ENCODE measurements around the gene XRN2. TPM values are rescaled to one million over a fixed set of nuclear protein-coding genes. Genes with fewer than 3 reads are reported as not detected.
"Not testable (repeated sequence)": the region's sequence is repeated elsewhere in the genome, so short reads cannot be mapped to it uniquely, and the experiment has no call there.

XRN2 gene
- total and polyA plus RNA-seq, 4 donors: 12.6 to 62.2 (median 53.6) TPM

- ATAC-seq (ENCODE audit: insufficient read depth, low FRiP score): no peak
- no peak overlapping the region for H3K9ac ChIP-seq (ENCODE audit: insufficient read depth in 1 of 2, low read length in 2 of 2)
- no peak overlapping the region for H3K27ac ChIP-seq (ENCODE audit: low read depth in 1 of 2, low read length in 1 of 2)
- peaks cover 0 to 17% (median 0%) of the 10 kb centered on the region in 5 donors for H3K4me1 ChIP-seq (ENCODE audit: control insufficient read depth in 5 of 5, insufficient read depth in 5 of 5, low read length in 5 of 5)
- no peaks in the 10 kb centered on the region for H3K36me3 ChIP-seq (ENCODE audit: control insufficient read depth in 4 of 4, insufficient read depth in 4 of 4, low read length in 4 of 4)
- no peak overlapping the region for H3K4me3 ChIP-seq
- H3K9me3 ChIP-seq (ENCODE audit: control insufficient read depth in 4 of 4, insufficient read depth in 3 of 4, low read length in 3 of 4): peaks cover 0 to 7% (median 0%) of the 10 kb centered on the region in 4 donors
- WGBS, 2 donors: 23 to 29% methylated on average over 10 of the region's 10 CpGs
- TF ChIP-seq CTCF (IDR thresholded peaks at IDR 0.05; ENCODE audit: control extremely low read depth, extremely low read depth): no peak
- H3K27me3 ChIP-seq (ENCODE audit: control insufficient read depth in 3 of 3, insufficient read depth in 3 of 3, low read length in 2 of 3): peaks cover 8 to 81% (median 80%) of the 10 kb centered on the region in 3 donors
- peak in 1 of 3 donors; percentile 46 for DNase-seq
Observed at GRCh38 chr20:21398109-21399004, 95.2 kb downstream of the XRN2 start.

- Histone ChIP-seq H3K27me3 (ENCODE audit: control insufficient read depth in 3 of 3, insufficient read depth in 3 of 3, low read length in 2 of 3) (peaks cover 7 to 79% (median 76%) of the 10 kb centered on the region in 3 donors), H3K36me3 (ENCODE audit: control insufficient read depth in 4 of 4, insufficient read depth in 4 of 4, low read length in 4 of 4) (no peaks in the 10 kb centered on the region), H3K9ac (ENCODE audit: insufficient read depth in 1 of 2, low read length in 2 of 2) (no peak overlapping the region), H3K9me3 (ENCODE audit: control insufficient read depth in 4 of 4, insufficient read depth in 3 of 4, low read length in 3 of 4) (peaks cover 0 to 7% (median 0%) of the 10 kb centered on the region in 4 donors), H3K4me3 (no peak overlapping the region), H3K4me1 (ENCODE audit: control insufficient read depth in 5 of 5, insufficient read depth in 5 of 5, low read length in 5 of 5) (peaks cover 0 to 17% (median 0%) of the 10 kb centered on the region in 5 donors), H3K27ac (ENCODE audit: low read depth in 1 of 2, low read length in 1 of 2) (no peak overlapping the region)
- DNase-seq (no peak), ATAC-seq (ENCODE audit: insufficient read depth, low FRiP score) (no peak)
- 25 to 26% methylated on average over 5 of the region's 5 CpGs for WGBS, 2 donors
- no peak for TF ChIP-seq CTCF (IDR thresholded peaks at IDR 0.05; ENCODE audit: control extremely low read depth, extremely low read depth)
Observed at GRCh38 chr20:21399005-21399475, 95.9 kb downstream of the XRN2 start.

GRCh38 chr20:21411725-21412124 is 108.6 kb downstream of the XRN2 start:
- Histone ChIP-seq H3K9ac (ENCODE audit: insufficient read depth in 1 of 2, low read length in 2 of 2) (no peak overlapping the region), H3K4me1 (ENCODE audit: control insufficient read depth in 5 of 5, insufficient read depth in 5 of 5, low read length in 5 of 5) (no peaks in the 10 kb centered on the region), H3K4me3 (no peak overlapping the region), H3K36me3 (ENCODE audit: control insufficient read depth in 4 of 4, insufficient read depth in 4 of 4, low read length in 4 of 4) (no peaks in the 10 kb centered on the region), H3K27me3 (ENCODE audit: control insufficient read depth in 3 of 3, insufficient read depth in 3 of 3, low read length in 2 of 3) (peaks cover 0 to 5% (median 4%) of the 10 kb centered on the region in 3 donors), H3K27ac (ENCODE audit: low read depth in 1 of 2, low read length in 1 of 2) (no peak overlapping the region), H3K9me3 (ENCODE audit: control insufficient read depth in 4 of 4, insufficient read depth in 3 of 4, low read length in 3 of 4) (peaks cover 0 to 8% (median 2%) of the 10 kb centered on the region in 4 donors)
- ATAC-seq (ENCODE audit: insufficient read depth, low FRiP score): no peak
- TF ChIP-seq CTCF (IDR thresholded peaks at IDR 0.05; ENCODE audit: control extremely low read depth, extremely low read depth): no peak
- DNase-seq: no peak

GRCh38 chr20:21413996-21414395 is 110.9 kb downstream of the XRN2 start:
- WGBS, 2 donors: 33 to 41% methylated on average over 3 of the region's 3 CpGs
- not testable (repeated sequence) for H3K4me1 ChIP-seq (ENCODE audit: control insufficient read depth in 5 of 5, insufficient read depth in 5 of 5, low read length in 5 of 5); ATAC-seq (ENCODE audit: insufficient read depth, low FRiP score); H3K36me3 ChIP-seq (ENCODE audit: control insufficient read depth in 4 of 4, insufficient read depth in 4 of 4, low read length in 4 of 4); H3K27me3 ChIP-seq (ENCODE audit: control insufficient read depth in 3 of 3, insufficient read depth in 3 of 3, low read length in 2 of 3); DNase-seq; H3K9me3 ChIP-seq (ENCODE audit: control insufficient read depth in 4 of 4, insufficient read depth in 3 of 4, low read length in 3 of 4); H3K9ac ChIP-seq (ENCODE audit: insufficient read depth in 1 of 2, low read length in 2 of 2); H3K27ac ChIP-seq (ENCODE audit: low read depth in 1 of 2, low read length in 1 of 2); H3K4me3 ChIP-seq

GRCh38 chr20:21419147-21419546 is 116.0 kb downstream of the XRN2 start:
- ATAC-seq (ENCODE audit: insufficient read depth, low FRiP score); H3K4me1 ChIP-seq (ENCODE audit: control insufficient read depth in 5 of 5, insufficient read depth in 5 of 5, low read length in 5 of 5); DNase-seq; H3K27ac ChIP-seq (ENCODE audit: low read depth in 1 of 2, low read length in 1 of 2); H3K9ac ChIP-seq (ENCODE audit: insufficient read depth in 1 of 2, low read length in 2 of 2); H3K27me3 ChIP-seq (ENCODE audit: control insufficient read depth in 3 of 3, insufficient read depth in 3 of 3, low read length in 2 of 3); H3K4me3 ChIP-seq; H3K36me3 ChIP-seq (ENCODE audit: control insufficient read depth in 4 of 4, insufficient read depth in 4 of 4, low read length in 4 of 4): not testable (repeated sequence)
- H3K9me3 ChIP-seq (ENCODE audit: control insufficient read depth in 4 of 4, insufficient read depth in 3 of 4, low read length in 3 of 4): peaks cover 0 to 15% (median 5%) of the 10 kb centered on the region in 4 donors
- 69 to 85% methylated on average over 2 of the region's 2 CpGs for WGBS, 2 donors
